HG02759 (cell line): ENCODE data around the gene ADI1.
"Not testable (repeated sequence)": the region's sequence is repeated elsewhere in the genome, so short reads cannot be mapped to it uniquely, and the experiment has no call there.

ENCODE experiments used
- ATAC-seq: cut with Tn5 transposase; IDR thresholded peaks from one replicate; pipeline ENCODE4 v1.9.1; 2021; ENCODE audit warnings: mild to moderate bottlenecking, moderate library complexity; ENCODE audit not compliant: unreplicated experiment

The ADI1 gene

DNA sequence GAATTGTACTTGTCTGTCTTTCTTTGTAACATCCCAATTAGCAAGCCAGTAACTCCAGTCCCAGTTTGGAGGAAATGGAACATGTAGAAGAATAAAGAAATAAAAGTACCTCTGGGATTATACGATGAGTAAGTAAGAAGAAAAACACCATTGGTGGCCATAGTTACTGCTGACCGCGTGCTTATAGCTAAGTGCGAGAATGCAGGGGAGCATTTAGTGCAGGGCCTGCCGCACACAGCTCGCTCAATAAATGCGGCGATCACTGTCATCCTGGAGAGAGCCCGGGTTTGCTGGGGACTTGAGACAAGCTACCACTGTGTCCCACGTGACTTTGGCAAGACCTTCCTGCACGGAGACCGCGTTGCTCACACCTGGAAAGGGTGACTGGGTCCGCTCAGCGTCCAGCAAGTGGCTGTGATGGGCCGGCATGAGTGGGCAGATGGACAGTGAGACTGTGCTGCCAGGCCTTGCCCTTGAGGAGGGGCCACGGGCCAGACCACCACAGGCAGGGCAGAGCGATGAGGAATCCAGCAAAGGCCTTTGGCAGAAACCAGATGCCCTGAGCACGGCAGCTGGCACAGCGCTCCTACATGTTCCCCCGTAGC lies 54.8 kb downstream of the ADI1 start:
- no peak for ATAC-seq

DNA sequence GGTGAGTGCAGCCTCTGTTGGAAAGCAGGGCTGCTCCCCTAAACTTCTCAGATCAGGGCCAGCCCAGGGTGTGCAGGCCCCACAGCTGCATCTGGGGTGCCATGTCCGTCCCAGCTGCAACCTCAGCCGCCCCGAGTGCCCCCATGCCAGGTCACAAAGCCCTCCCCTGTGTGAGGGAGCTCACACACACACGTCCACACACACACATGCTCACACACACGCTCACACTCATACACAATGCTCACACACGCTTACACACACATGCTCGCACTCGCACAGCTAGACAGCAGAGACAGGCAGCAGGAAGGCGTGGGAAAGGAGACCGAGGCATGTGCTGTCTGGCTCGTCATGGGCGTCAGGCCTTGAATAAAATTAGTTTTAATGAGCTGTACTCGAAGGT lies 55.4 kb downstream of the ADI1 start:
- no peak for ATAC-seq

DNA sequence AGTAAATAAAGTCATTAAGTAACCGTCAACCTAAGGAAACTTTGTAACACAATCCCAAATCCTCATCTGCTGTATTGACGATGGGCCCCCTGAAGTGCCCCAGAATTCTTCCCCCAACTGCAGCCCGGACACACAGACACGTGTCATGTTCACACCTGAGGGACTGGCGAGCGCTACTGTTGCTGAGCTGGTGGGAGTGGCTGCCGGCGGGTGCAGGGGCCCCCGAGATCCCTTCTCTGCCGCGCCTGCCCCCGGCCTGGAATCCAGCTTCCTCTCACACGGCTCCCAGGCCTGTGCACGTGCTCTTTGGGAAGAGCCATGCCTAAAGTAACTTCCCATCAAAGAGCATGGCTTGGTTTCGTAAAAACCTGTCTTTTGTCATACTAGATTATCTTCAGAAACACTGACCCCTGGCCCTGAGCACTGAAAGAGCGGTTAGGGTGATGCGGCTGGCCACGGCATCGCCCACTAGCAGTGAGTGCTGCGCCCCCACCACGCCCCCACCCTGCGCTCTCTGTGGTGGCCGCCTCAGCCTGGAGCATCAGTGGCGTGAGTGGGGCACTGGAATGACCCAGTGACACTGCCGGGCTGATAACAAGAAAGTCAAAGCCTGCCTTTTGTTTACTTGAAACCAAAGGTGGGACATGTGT lies 56.0 kb downstream of the ADI1 start:
- ATAC-seq = no peak

DNA sequence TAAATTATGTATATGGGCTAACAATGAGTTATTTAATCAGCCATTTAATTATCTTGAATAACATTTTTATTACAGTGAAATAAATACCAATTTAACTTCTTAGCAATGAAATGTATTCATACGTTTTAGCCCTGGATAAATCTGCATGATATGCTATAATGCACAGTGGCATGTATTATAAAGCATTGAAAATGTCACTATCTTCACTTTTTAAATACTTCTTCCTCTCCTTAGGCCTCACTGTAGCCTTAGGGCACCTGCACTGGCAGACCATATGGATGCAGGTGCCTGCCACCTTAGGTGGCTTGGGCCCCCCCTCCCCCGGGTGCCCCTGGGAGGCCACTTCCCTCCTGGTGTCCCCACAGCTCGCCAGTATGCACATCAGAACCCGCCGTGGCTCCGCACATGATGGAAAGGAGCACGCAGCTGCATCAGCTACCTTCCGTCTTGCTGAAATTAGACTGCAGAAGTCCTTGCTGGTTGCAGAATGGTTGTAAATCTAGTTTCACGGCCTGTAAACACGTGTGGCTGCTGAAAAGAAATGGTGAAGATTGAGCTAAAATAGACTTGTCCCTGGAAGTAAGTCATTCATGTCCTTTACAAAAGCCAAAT lies 56.7 kb downstream of the ADI1 start:
- ATAC-seq = no peak

DNA sequence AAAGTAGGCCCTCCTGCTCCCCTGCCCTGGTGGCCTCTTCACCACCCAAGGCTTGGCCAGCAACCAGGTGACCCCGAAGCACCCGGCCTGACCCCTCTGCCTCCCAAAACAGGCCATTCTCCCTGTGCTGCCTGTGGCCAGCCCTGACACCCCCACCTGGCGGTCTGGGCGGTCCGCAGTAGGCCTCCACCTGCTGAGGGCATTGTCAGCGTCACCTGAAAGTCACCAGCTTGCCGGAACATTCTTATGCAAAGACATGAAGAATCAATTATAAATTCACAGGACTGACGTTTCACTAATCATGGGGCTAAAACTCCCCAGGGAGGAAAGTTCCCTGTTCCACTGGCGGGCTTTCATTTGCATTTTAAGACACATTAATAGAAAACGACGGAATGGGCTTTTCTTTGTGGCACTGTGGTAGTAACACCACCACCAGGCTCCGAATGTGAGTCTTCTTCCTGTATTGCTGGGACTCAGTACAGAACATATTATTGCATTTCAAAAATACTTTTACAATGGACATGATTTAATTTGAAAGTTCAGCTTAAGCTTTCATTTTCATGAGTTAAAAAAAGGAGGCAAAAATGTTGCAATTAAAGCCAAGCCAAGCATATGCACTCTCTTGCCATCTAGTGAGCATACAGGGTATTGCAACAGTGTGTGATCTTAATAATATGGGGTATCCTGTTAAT lies 57.4 kb downstream of the ADI1 start:
- peak; percentile 81 for ATAC-seq

DNA sequence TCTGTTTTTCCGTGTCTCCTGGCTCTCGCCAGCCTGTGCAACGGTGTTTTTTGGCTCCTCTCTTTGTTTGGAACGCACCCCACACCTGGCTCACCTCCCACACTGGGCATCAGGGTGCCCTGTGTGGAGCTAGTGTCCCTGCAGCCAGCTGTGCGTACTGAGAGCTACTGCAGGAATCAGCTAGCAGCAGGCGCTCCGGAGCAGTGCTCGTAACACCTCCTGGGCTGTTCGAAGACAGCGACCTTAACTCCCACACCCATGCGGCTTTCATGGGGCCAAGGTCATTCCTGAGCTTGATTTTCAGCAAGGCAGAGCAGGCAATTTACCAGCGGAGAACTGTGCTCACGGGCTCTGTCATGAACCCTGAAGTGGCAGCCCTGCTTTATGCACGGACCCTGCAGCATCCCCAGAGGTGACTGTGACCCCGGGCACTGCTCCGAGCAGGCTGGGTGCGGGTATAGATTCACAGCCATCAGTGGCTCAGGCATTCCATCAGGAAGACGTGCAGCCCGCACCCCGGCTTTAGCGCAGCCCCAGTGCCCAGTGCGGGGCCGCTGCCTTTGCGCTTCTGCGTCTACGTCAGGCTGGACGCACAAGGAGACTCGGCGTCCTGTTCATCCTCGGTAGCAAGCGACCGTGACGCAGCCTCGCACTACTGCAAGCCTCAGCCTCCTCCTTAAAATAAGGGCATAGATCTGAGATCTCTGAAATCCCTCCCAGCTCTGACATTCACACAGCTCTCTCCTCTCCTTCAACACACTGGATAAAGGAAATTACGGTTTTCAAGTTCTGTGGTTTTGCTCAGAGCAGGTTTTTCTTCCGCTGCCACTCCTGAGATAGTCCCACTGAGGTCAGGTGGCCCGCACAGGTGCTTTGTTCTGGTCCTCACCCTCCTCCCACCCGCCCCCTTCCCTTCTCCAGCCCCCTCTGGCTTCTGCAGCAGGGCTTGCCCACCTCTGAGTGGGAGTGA lies 58.2 kb downstream of the ADI1 start:
- no peak for ATAC-seq

DNA sequence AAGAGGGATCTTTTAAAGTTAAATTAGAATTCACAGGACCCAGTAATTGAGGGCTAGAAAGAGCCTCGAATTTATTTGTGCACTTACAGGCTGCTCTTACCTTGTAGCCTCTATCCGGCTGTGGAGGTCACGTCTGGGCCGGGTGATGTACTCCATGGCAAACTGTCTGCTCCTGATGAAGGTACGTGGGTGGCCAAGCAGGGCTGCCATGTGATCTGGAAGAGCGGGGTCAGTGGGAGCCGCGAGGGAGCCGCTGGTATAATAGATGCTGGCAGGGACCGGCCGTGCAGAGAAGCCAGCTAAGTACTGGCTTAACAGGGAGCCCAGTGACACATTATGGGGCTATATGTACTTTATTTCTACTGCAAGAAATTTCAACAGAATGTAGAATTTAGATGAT lies 59.2 kb downstream of the ADI1 start:
- no peak for ATAC-seq

DNA sequence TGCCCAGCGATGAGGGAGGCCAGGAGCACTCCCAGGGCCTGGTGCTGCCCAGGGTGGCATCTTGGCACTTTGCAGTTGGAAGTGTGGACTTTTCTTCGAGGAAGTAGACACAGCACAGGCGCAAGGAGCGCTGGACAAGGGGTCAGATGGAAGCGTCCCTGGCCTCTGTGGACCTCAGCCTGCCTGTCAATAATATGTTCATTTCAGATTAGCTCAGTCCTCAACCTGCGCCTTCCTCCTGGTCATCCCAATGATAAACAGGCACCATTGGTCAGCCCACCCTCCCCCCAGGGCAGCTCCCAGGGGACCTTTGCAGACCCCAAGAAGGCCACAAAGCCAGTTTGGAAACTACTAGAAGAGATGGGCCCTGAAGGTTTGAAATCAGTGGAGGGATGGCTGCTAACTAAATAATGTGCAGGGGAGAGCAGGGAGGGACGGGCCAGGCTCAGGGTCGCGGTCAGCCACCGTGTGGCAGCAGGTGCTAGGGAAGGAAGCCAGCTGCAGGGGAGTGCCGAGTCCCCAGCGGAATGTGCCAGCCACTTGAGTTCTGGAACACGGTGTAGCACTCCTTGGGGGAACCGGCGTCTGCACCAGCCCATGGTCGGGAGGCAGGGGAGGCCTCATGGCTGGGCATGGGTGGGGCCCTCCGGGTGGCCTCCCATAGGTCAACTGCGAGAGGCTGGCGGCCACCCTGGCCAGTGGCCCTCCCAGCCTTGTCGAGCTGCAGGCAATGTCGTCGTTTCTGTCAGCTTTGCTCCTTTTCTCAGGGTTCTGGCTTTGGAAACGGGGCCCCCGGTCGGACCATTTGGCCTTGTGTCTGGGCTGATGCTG lies 59.9 kb downstream of the ADI1 start:
- no peak for ATAC-seq

DNA sequence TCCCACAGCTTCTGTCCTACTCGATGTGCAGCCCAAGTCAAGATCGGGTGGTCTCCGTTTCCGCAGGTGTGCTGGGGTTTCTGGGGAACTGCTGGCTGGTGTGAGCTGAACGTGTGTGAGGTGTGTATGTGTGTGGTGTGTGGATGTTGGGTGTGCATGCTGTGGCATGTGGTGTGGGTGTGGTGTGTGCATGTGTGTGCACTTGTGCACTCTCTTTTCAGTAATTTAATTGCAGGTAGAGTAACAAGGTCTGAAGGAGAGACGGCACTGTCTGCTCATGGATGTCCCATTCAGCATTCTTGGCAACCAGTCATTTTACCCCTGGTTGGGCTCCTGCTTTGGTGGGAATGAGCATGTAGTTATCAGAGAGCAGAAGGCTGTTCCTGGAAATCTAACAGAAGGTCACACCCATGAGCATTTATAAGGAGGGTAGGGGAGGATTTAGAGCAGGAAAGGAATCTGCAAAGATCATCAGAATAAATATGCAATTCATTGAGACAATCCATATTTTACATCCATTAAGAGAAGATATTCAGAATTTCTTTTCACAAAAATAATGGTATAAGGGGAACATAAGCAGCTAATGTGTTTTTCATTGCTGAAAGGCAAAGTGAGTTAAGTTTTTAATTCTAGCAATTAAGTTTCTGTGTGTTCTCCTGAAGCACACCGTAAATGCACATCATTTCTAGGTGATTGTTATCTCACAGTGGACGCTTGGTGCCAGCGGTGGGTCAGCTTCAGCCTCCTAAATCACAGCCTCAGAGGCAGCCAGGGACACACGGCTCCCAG lies 60.7 kb downstream of the ADI1 start:
- no peak for ATAC-seq

DNA sequence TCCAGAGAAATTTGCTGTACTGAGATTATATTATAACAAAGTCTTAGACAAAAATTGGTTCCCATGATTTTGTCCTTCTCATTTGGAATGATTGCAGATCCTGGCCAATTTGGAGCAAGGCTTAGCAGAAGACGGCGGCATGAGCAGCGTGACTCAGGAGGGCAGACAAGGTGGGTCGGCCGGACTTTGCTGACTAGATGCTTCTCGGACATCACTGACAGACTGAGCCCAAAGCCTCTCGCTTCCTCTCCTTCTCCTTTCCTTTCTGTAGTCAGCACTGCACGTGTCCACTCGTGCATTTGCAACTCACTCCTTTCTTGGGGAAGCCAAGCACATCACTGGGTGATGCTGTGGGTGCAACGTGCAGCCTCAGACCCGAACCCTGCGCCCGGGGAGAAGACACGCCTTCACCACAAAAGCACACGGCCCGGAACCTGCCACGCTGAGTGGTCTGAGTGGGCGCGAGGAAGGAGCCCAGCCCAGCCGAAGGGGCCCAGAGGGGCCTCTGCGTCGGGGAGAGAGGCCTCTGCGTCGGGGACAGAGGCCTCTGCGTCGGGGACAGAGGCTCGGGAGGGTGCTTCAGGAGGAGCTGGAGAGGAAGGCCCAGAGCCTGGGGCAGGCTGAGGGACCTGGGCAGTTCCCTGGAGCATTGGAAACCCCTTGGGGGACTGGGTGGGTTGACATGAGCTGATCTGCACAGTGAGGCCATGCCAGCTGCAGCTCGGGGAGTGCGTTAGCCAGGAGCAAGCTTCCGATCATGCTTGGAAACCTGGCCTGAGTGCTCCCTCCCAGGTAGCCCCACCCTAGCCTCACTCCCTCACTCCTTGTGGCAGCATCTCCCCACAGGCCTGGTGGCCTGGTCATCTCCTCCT lies 61.6 kb downstream of the ADI1 start:
- no peak for ATAC-seq

DNA sequence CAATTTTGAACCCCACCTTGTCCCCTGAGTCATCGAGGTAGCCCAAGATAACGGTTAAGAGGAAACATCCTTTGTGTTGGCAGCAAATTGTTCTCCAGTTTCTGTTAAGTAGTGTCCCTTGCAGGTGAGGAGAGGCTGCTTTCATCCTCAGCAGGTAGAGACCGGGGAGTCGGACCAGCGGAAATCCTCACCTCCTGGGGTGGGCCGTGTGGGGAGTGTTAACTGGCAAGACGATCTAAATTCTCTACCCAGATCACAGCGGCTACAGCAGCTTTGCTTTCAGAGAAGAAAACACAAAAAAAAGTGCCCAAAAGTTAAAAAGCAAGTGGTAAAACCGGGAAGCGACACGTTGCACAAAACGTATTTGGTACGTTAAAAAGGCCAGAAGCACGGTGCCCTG lies 63.2 kb downstream of the ADI1 start:
- ATAC-seq = no peak

DNA sequence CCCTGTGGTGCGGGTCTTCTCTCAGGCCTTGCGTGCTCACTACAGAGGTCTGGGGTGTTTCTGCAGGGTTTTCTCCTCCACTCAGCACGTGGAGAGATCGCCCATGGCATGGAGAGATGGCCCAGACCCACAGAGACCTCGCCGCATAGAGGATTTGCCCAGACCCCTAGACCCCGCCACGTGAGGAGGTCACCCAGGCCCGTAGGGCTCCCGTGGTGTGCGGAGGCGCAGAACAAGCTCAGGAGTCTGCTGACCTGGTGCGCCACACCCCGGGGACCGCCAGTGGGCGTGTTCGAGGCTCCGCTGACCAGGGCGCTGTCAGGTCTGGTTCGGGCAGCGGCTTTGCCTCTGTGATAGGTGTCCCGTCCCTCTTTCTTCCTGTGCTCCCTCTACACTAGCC lies 64.5 kb downstream of the ADI1 start:
- no peak for ATAC-seq

DNA sequence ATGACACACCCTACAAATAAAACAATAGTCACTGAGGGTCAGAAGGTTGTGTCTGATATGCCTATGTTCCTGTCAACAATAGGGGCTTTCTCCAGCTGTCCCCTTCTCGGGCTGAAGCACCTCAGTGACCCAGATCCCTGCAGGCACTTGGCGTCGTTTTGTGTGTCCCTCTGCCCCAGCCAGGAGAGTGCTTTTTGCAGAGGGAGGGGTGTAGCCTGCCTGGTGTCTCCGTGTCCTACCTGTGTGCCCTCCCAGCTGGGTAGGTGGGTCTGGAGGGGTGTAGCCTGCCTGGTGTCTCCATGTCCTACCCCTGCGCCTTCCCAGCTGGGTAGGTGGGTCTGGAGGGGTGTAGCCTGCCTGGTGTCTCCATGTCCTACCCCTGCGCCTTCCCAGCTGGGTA lies 65.3 kb downstream of the ADI1 start:
- ATAC-seq = not testable (repeated sequence)

DNA sequence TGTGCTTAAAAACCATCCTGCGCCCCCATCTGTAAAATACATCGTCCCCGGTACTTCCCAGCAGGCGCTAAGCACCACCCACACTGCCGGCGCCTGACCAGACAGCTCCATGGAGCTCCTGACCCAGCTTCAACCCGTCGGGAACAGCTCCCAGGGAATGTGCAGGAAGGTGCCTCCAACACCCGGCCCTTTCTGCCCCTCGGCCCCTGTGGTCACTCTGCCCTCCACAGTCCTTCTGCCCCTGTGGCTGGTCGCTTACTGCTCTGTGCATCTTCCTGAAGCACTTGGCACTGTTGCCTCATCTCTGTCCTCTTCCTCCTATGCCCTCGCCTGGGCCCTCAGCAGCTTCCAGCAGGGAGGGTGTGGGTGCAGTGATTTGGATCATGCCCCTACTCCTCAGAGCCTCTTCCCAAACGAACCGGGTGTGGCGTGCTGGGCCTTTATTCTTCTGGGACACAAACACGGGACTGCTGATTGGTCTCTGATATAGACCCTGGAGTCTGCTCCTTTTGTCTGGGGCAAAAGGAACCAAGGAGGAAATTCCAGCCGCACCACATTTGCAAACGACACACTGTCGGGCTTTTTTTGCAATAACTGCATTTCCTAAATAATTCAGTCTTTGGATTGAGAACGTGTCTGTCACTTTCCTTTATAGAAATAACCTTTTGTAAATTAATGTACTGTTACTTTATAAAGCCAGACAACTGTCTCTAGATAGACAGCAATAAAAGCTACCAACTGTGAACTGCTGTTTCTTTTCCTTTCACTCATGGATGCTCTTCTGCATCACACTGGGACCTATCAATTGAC lies 65.9 kb downstream of the ADI1 start:
- ATAC-seq = no peak

DNA sequence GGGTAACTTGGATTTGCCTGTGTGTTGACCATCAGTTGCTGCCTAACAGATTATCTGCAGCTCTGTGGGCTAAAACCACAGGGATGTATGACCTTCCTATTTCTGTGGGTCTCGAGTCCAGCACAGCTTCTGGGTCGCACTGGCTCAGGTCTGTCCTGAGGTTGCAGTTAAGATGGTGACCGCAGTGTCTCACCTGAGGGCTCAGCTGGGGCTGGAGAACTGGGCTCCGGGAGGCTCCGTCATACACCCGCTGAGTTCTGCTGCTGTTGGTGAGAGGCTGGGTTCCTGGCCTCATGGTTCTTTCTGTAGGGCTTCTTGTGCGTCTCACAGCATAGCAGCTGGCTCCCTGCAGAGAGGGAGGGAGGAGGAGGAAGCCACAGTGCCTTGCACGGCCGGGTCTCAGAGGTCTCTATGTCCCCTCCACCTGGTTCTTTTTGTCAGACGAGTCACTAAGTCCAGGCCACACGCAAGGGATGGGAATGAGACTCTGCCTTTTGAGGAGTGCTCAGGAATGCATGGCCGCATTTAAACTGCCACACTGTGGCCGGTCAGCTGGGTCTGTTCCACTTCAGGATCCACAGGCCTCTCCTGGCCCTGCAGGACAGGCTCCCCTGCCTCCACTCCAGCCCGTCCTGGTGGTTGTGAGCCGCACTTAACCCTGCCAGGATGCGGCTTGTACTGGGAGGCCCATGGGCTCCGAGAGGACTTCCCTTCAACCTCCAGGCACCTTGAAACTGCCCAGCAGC lies 67.2 kb downstream of the ADI1 start:
- ATAC-seq = no peak

DNA sequence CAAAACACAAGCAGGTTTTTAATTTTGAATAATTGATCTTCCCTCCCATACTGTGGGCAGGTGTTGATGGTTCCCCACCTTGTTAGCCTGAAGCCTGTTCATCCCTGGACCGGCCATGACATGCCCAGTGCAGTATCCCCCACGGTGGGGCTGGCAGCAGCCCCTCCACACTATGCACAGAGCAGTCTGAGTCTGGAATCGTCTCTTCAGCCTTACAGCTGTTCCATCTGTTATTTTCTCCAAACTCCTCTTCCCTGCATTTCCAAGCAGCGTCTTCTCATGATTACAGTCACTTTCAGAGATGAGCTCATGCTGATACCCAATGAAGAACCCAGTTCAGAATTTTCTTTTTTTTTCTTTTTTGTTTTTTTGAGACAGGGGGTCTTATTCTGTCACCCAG lies 68.2 kb downstream of the ADI1 start:
- no peak for ATAC-seq
